GM19023 (cell line): ENCODE measurements around the gene ENO2.
"Not testable (repeated sequence)": the region's sequence is repeated elsewhere in the genome, so short reads cannot be mapped to it uniquely, and the experiment has no call there.

Experiments
- ATAC-seq: cut with Tn5 transposase; IDR thresholded peaks from one replicate; pipeline ENCODE4 v1.9.1; 2021; ENCODE audit warnings: mild to moderate bottlenecking, moderate library complexity; ENCODE audit not compliant: unreplicated experiment

Gene ENO2

DNA sequence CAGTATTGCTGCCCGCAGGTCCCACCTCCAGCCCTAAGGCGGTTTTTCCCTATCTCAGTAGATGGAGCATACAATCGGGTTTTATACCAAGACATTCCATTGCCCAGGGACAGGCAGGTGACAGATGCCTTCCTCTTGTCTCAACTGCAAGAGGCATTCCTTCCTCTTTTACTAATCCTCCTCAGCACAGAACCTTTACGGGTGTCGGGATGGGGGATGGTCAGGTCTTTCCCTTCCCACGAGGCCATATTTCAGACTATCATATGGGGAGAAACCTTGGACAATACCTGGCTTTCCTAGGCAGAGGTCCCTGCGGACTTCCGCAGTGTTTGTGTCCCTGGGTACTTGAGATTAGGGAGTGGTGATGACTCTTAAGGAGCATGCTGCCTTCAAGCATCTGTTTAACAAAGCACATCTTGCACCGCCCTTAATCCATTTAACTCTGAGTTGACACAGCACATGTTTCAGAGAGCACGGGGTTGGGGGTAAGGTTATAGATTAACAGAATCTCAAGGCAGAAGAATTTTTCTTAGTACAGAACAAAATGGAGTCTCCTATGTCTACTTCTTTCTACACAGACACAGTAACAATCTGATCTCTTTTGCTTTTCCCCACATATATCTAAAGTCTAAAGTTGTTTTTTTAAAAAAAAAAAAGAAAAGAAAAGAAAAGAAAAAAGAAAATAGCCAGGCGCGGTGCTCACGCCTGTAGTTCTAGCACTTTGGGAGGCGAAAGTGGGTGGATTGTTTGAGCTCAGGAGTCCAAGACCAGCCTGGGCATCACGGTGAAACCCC lies 28.0 kb upstream of the ENO2 start:
- ATAC-seq, result not testable (repeated sequence)

DNA sequence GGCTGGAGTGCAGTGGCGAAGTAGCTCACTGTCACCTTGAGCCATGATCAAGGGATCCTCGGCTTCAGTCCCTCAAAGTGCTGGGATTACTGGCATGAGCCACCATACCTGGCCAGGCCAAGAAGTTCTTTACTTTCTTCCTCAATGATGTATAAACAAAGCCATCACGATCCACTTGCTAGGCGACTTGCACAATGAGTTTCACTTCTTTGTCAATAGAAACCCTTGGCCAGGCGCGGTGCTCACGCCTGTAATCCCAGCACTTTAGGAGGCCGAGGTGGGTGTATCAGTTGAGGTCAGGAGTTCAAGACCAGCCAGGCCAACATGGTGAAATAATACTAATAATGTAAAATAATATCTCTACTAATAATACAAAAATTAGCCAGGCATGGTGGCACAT lies 26.9 kb upstream of the ENO2 start:
- ATAC-seq, result no peak

DNA sequence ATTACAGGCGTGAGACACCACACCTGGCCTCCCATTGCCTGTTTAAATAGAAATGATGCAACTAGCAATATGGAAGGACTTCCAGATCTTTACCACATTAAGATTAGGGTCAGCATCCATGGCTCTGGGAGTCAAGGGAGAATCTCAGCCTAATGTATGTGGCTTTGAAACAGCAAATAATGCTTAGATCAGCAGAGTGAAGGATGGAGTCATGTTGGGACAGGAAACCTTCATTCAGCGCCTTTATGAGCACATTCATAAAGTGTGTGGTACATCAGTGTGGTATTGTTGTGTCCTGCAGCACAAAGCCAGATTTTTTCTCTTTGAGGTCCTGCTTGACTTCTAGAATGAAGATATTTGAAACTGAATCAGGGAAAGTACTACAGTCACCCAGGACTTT lies 26.0 kb upstream of the ENO2 start:
- no peak for ATAC-seq

DNA sequence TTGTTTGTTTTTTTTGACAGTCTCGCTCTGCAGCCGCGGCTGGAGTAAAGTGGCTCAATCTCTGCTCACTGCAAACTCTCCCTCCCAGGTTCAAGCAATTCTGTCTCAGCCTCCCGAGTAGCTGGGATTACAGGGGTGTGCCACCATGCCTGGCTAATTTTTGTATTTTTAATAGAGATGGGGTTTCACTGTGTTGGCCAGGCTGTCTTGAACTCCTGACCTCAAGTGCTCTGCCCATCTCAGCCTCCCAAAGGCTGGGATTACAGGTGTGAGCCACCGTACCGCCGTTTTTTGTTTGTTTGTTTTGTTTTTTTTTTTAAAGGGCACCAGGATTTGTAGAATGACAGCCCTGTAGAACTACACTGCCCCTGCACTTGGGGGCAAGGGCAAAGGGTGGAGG lies 25.6 kb upstream of the ENO2 start:
- not testable (repeated sequence) for ATAC-seq

DNA sequence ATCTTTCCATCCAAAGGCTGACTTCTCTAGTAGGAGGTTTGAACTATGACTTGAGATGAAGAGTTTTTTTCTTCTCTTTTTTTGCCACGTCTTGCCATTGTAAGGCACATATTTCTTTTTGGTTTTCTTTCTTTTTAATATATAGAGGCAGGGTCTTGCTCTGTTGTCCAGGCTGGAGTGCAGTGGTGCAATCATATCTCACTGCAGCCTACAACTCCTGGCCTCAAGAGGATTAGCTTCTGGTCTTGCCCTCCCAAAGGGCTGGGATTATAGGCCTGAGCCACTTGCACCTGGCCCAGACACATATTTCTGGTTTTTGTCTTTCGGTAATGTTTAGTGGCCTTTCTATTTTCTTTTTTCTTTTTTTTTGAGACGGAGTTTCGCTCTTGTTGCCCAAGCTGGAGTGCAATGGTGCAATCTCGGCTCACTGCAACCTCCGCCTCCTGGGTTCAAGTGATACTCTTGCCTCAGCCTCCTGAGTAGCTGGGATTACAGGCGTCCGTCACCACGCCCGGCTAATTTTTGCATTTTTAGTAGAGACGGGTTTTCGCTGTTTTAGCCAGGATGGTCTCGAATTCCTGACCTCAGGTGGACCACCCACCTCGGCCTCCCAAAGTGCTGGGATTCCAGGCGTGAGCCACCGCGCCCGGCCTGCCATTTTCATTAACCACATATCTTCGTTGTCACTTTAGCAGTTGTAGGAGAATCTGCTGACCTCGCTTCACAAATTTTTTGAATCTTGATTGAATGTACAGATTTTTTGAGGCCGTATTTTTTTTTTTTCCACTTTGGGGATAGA lies 24.4 kb upstream of the ENO2 start:
- ATAC-seq, result not testable (repeated sequence)

DNA sequence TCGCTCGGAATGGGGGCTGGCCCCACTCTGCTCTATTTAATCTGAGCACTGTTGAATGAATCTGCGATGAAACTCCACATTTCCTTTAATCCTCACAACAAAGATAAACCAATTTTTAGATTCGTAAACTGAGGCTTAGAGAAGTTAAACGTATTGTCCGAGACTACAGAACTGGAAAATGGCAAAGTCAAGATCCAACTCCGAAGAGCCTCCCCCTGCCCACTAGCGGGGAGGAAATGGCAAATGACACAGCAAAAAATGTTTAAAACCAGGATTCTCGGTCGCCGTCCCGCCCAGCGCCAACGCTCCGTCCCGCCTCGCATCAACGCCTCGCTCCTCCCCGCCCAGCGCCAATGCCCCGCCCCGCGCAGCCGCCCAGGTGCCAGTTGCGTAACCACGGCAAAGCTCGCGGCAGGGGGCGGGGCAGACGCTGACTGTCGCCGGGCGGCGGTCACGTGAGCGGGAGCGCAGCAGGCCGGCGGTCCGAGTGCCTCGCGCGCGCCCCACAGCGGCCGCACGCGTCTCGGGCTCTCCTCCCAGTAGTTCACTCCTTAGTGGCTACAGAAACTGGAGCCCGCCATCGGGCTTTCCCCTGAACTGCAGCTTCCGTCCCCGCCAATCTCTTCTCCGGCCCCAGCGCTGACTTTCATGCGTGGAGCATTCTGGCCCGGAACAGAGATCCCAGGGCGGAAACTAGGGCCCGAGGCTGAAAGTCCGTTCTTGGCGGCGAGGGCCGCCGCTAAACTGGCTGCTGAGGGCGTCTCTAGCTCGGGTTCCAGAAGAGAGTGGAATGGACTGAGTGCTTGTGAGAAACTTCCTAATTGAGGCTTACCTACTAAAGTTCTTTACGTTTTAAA lies 23.4 kb upstream of the ENO2 start:
- peak; percentile 95 for ATAC-seq

DNA sequence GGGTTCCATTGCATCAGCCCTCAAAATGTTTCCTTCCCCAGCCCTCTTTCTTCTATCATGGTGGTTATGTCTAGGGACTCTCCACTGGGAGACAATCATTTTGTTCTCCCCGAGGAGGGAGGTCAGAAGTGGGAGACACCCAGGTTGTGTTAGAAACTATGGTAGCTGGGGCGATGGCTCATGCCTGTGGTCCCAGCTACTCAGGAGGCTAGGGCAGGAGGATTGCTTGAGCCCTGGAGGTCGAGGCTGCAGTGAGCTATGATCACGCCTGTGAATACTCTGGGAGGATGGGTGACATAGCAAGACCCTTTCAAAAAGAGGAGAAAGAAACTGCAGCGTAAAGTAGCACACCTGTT lies 22.8 kb upstream of the ENO2 start:
- ATAC-seq, result no peak

DNA sequence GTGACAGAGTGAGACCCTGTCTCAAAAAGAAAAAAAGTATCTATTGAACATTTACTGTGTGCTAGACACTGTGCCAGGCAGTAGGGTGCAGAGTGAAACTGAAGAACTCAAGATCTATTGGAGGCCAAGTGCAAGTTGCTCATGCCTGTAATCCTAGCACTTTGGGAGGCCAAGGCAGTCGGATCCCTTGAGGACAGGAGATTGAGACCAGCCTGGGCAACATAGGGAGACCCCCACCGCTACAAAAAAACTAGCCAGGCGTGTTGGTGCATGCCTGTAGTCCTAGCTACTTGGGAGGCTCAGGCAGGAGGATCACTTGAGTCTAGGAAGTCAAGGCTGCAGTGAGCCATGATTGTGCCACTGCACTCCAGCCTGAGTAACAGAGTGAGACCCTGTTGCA lies 21.7 kb upstream of the ENO2 start:
- not testable (repeated sequence) for ATAC-seq

DNA sequence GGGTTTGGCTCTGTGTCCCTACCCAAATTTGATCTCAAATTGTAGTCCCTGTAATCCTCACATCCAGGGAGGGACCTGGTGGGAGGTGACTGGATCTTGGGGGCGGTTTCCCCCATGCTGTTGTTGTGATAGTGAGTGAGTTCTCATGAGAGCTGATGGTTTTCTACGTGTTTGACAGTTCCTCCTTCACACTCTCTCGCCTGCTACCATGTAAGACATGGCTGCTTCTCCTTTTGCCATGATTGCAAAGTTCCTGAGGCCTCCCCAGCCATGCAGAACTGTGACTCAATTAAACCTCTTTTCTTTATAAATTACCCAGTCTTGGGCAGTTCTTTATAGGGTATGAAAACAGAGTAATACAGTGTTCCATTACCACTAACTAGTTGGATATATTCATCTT lies 20.1 kb upstream of the ENO2 start:
- no peak for ATAC-seq

DNA sequence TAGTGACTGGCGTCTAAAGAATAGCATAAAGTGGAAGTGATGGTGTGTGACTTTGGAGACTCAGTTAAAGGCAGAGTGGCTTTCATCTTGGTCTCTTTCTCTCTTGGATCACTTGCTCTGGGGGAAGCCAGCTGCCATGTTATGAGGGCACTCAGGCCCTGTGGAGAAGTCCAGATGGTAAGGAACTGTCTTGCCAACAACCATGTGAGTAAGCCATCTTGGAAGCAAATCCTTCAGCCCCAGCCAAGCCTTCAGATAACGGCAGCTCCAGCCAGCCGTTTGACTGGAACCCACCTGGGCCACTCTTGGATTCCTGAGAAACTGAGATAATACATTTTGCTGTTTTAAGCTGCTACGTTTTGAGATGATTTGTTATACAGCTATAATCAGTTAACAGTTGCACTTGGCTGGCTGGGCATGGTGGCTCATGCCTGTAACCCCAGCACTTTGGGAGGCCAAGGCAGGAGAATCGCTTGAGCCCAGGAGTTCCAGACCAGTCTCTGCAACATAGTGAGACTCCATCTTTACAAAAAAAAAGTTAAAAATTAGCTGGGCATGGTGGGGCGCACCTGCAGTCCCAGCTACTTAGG lies 17.4 kb upstream of the ENO2 start:
- ATAC-seq, result no peak

DNA sequence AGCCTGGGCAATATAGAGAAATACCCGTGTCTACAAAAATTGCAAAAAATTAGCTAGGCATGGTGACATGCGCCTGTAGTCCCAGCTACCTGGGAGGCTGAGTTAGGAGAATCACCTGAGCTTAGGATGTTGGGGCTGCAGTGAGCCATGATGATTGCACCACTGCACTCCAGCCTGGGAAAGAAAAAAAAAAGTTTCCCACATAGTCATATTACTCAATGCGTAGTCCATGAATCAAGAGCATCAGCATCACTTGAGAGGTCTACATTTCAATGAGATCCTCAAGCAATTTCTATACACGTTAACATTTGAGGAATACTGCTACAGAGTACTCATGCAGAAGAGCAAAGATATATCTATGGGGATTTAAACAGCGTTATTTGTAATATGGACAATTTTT lies 15.0 kb upstream of the ENO2 start:
- no peak for ATAC-seq

DNA sequence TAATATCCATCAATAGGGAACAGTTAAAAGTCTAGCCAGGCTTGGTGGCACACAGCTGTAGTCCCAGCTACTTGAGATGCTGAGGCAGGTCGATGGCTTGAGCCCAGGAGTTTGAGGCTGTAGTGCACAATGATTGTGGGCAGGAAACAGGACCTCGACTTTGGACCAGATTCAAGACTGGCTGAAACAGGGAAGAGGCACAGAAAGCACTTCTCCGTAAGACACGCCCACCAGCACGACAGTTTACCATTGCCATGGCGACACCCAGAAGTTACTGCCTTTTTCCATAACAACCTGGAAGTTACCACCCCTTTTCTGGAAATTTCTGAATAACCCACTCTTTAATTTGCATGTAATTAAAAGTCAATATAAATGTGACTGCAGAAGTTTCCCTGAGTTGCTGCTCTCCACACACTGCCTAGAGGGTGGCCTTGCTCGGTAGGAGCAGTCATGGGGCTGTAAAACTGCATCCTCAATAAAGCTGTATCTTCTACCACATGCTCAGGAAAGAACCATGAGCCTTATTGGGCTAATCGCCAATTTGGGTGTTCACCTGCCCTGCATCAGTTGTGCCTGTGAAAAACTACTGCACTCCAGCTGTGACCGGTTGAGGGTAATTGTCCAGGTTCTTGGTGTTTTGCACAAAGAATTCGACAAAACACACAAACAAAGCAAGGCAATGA lies 14.4 kb upstream of the ENO2 start:
- ATAC-seq, result no peak

DNA sequence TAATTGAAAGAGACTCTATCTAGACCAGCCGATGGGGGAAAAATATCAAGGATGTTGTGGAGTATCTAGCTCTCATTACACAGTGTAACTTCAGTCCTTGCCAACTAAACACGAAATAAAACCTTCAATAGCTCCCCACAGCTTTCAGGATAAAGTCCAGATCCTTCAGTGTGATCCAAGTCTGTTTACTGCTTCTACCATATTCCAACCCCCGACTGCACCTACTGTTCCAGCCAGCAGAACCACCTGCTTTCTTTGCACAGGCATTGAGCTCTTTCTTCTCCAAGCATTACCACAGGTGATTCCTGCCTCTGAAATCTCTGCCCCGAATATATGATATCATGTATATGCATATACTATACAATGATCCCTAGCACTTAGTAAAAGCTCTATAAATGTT lies 11.9 kb upstream of the ENO2 start:
- no peak for ATAC-seq

DNA sequence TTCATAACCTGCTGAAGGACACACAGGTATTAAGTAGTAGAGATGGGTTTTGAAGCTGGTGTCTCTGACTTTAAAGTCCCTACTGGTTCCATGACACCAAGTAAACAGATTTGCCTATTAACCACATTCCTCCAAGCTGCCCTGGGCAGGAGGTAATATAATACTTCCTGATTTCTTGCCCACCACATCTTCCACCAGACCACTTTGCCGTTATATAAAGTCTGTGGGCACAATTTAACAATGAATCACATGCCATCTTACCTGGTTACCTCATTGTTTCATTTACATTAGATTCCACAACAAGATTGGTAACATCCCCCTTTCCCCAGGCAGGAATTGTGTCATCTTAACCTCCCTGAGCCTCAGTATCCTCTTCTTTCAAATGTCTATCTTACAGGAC lies 10.7 kb upstream of the ENO2 start:
- no peak for ATAC-seq

DNA sequence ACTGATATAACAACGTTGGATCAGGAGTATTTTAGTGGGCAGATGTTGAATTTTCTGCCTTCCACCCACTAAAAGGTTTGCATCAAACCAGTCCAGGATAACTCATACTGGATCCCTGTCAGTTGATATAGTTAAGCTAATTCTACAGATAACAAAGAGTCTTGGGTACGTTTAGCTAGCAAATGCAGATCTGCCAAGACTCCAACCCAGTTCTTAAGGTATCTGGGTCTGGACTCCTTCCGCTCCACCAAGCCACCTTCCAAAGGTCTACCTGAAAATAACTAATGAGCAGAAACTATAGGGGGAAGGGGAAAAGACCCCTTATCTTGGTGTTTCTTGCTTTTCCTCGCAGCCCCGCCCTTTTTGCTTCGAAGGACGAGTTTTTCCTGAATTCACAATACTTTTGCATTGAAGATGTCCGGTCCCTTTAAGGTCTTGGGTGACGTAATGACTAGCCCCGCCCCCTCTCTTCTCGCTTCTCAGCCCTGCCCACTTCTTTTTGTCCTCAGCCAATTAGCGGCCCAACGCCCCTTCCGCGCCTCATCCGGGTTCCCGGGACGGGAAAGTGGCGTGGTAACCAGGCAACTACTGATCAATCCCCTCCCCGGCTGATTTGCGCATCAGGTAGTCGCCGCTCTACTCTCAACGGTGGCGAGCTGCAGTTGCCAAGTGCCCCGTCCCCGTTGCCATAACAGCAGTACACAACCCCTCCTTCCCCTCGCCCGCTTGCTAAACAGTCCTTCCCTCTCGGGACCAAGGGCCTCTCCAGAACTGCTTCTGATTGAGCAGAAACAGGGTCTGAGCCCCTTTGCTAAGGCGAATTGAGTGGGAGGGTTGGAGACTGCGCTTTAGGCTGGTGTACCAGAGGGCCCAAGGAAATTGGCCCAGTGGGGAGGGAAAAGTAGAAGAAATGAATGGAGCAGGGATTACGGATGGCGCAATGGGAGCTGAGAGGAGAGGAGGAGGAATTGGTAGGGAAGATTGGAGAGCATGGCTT lies 9.8 kb upstream of the ENO2 start, which contains the start of gene LRRC23:
Gene LRRC23 (plus strand): TSS at position 543 of the 997 bp plus-strand sequence. CDS start 812 bp downstream, outside the sequence.
- ATAC-seq, result peak; percentile 98

DNA sequence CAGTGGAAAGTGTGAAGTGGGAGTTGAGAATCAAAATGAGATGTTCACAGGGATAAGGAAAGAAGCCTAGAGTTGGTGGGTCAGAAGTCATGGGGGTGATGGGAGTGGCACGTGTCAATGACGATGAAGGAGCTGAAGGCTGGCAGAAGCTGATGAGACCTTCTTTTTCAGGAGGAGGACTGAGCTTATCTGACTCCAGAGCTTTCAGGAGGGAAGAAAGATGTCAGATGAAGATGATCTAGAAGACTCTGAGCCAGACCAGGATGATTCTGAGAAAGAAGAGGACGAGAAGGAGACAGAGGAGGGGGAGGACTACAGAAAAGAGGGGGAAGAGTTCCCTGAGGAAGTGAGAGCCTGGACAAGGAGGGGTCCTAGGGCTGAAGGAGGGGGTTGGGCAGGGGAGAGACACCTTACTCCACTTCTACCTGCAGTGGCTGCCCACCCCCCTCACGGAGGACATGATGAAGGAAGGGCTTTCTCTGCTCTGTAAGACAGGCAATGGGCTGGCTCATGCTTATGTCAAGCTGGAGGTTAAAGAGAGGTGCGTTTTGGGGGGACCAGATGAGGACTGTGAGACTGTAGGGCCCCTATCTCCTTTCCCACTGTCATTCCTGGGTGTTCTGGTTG lies 8.9 kb upstream of the ENO2 start:
- ATAC-seq, result no peak

DNA sequence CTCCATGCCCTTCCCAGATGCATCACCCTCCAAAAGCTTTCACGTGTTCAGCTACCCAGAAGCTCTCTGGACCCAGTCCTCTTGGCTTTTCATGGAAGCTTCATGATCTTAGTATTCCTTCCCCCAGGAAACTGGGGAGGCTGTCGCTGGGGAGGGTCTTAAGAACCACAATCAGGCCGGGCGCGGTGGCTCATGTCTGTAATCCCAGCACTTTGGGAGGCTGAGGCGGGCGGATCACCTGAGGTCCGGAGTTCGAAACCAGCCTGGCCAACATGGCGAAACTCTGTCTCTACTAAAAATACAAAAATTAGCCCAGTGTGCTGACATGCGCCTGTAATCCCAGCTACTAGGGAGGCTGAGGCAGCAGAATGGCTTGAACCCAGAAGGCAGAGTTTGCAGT lies 6.2 kb upstream of the ENO2 start:
- not testable (repeated sequence) for ATAC-seq

DNA sequence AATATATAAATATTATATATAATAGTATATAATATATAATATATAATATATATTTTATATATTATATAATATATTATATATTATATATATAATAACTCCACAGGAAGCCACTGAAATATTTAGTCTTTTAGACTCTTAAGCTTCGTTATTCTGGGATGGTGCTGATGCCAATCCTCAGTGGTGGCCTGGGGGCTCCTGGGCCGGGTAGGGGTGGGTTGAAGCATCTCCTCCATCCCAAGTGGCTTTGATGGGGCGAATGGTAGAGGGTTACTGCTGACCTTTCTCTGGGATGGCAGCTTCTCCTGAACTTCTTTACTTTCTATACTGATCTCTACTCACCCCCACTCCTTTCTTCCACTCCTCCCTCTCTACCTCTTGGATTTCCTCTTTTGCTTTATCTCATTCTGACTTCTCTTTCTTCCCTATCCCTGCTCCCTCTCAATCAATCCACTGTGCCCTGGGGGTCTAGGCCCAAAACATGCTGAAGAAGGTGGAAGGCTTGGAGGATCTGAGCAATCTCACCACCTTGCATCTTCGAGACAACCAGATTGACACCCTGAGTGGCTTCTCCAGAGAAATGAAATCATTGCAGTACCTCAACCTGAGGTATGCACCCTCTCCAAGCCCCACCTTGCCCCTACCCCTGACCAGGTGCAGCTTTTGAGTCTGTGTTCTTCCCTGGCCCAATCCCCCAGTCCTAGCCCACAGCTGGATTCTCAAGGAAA lies 4.8 kb upstream of the ENO2 start:
- ATAC-seq, result no peak
